ENCODE measurements around the gene INPP5K.

- TF ChIP-seq CTCF (conservative IDR thresholded peaks at IDR 0.05 in 1 of 2, IDR thresholded peaks at IDR 0.05 in 1 of 2; ENCODE audit: extremely low read depth in 1 of 2, insufficient read depth in 1 of 2, low read depth in 1 of 2, low read length in 2 of 2) (no peak), EZH2 (IDR thresholded peaks at IDR 0.05; ENCODE audit: borderline replicate concordance, low read length) (no peak)
These were observed 19.5 kb downstream of the INPP5K start for GRCh38 chr17:1496869-1497268.

Measured in mammary epithelial cell (primary cell).